GM12872 (cell line): ENCODE measurements around the gene PTPRR.

ENCODE experiments used
- CTCF ChIP-seq: IDR thresholded peaks from 3 replicates; pipeline ENCODE4 v1.5.1; 2011; ENCODE audit warnings: low read depth, mild to moderate bottlenecking, low read length, moderate library complexity; ENCODE audit not compliant: insufficient read depth

The PTPRR gene

GRCh38 chr12:70840656-70841350 lies 79.7 kb downstream of the PTPRR start:
- no peak for TF ChIP-seq CTCF

- no peak for TF ChIP-seq CTCF
These were observed 81.0 kb downstream of the PTPRR start for GRCh38 chr12:70839544-70839943.

GRCh38 chr12:70838127-70838526 lies 82.4 kb downstream of the PTPRR start:
- no peak for TF ChIP-seq CTCF

- TF ChIP-seq CTCF: no peak
These were observed 83.5 kb downstream of the PTPRR start for GRCh38 chr12:70837026-70837425.

GRCh38 chr12:70835948-70836347 lies 84.6 kb downstream of the PTPRR start:
- no peak for TF ChIP-seq CTCF

GRCh38 chr12:70831543-70831942 lies 89.0 kb downstream of the PTPRR start:
- no peak for TF ChIP-seq CTCF

- TF ChIP-seq CTCF: no peak
These were observed 90.1 kb downstream of the PTPRR start for GRCh38 chr12:70830221-70831061.
